Transverse colon (tissue), 4 donors: Measurements from ENCODE around the gene CLCNKA. TPM values are rescaled to one million over a fixed set of nuclear protein-coding genes. Genes with fewer than 3 reads are reported as not detected.

Source experiments
- DNase-seq: peaks from one replicate; pipeline ENCODE4 v3.0.0-alpha.2; 2019
- H3K27ac ChIP-seq, 4 donors: fragments of 200-600 bp; sonication (generic); 2 replicates each; pipeline ENCODE4 v1.5.1; 2016 to 2018; ENCODE audit warnings: inconsistent platforms in 4 of 4
- H3K27me3 ChIP-seq: fragments of 200-600 bp; sonication (generic); 2 replicates; pipeline ENCODE4 v1.5.1; 2017; ENCODE audit warnings: inconsistent platforms
- H3K36me3 ChIP-seq, 4 donors: fragments of 200-600 bp; sonication (generic); 2 replicates each; pipeline ENCODE4 v1.5.1; 2017 to 2019; ENCODE audit warnings: inconsistent platforms in 4 of 4
- H3K4me1 ChIP-seq, 4 donors: fragments of 200-600 bp; sonication (generic); 2 replicates each; pipeline ENCODE4 v1.5.1; 2017 to 2020; ENCODE audit warnings: inconsistent platforms in 4 of 4
- H3K4me3 ChIP-seq, 4 donors: fragments of 200-600 bp; sonication (generic); 1 replicate in 1 of 4; 2 replicates in 3 of 4; pipeline versions ENCODE4 v1.5.1 to v1.6.1; 2017 to 2019; ENCODE audit warnings: inconsistent platforms in 4 of 4
- H3K9me3 ChIP-seq, 2 donors: fragments of 200-600 bp; sonication (generic); 2 replicates each; pipeline ENCODE4 v1.5.1; 2017 to 2019; ENCODE audit warnings: inconsistent platforms in 2 of 2
- EP300 ChIP-seq: sonication (generic); formaldehyde crosslinking; IDR thresholded peaks from one replicate; pipeline ENCODE4 v1.6.1; 2017; ENCODE audit warnings: antibody characterized with exemption, low read depth
- POLR2A ChIP-seq: fragments of 450-650 bp; IDR thresholded peaks from one replicate; pipeline ENCODE4 v1.6.1; 2016; ENCODE audit warnings: antibody characterized with exemption, mild to moderate bottlenecking, moderate library complexity
- POLR2AphosphoS5 ChIP-seq, 3 donors: sonication (generic); formaldehyde crosslinking; IDR thresholded peaks; one replicate each; pipeline ENCODE4 v1.6.1; 2016; ENCODE audit warnings: antibody characterized with exemption in 3 of 3
- WGBS, 2 donors: methylation state at CpG; one replicate each; pipeline ENCODE4 v1.1.5; 2018; ENCODE audit warnings: low coverage in 1 of 2; 5-methylcytosine and 5-hydroxymethylcytosine counted together
- in situ Hi-C, 4 donors: fragments of 200-750 bp; cut with MboI; loops; one replicate each; pipeline versions ENCODE4 v1.15.0 to v1.15.1; 2017; ENCODE audit warnings: low sequenced_read_pairs in 3 of 4, low pct_ligation_motif_present in 1 of 4, low pct_unique_long_range_greater_than_20kb in 1 of 4
- intact Hi-C: fragments of 100-400 bp; cut with DNase I; formaldehyde crosslinking; loops from one replicate; pipeline ENCODE4 v1.15.1; 2023; ENCODE audit warnings: low total_unique reads
- total RNA-seq, 4 donors: library from RNA; depleted of rRNA; stranded (reverse); fragments of >200 nt; gene quantifications; one replicate each; pipeline ENCODE4 v1.1.0, GENCODE V29; 2016
- TF ChIP-seq, protein P1 (sequence below), 5 experiments: fragments of 200-600 bp in 3 of 5; fragments of 450-650 bp in 2 of 5; sonication (generic) in 3 of 5; IDR thresholded peaks; 1 replicate in 2 of 5; 2 replicates in 3 of 5; pipeline ENCODE4 v1.5.1; 2016 to 2017; ENCODE audit warnings: antibody characterized with exemption in 5 of 5, inconsistent platforms in 3 of 5, mild to moderate bottlenecking in 2 of 5, moderate library complexity in 1 of 5

The CLCNKA gene
- total RNA-seq, 4 donors from 2014 or later = 0.68 to 21.7 (median 0.79) TPM; not detected in 1

DNA sequence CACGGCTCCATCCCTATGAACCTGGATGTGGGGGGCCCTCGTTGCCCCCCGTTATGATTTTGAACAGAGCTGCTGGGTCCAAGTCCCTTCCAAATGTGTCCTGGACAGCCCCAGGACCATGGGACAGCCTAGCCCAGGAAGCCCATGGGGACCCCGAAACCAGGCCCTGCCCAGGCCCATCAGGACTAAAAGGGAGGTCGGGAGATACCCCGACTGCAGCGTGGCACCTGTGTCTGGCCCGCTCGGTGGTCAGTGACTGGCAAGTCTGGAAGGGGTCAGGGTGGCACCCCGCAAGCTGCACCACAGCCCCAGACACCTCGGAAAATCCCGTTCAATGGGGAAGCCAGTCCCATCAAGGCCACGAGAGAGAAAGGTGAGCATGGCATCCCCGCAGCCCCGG is 28.2 kb upstream of the CLCNKA start:
- intact Hi-C loops = loop anchor here (10.0 kb wide), 1 partner anchor 179 kb away; no protein-coding TSS in a partner anchor
- 85% methylated on average over 4 to 13 of the region's 15 CpGs for WGBS, 2 donors
- Histone ChIP-seq H3K27ac (no peak overlapping the region), H3K9me3 (no peaks in the 10 kb centered on the region), H3K36me3 (no peaks in the 10 kb centered on the region), H3K4me3 (no peak overlapping the region), H3K27me3 (no peaks in the 10 kb centered on the region), H3K4me1 (no peaks in the 10 kb centered on the region)
- DNase-seq = no peak
- TF ChIP-seq POLR2A = no peak
- TF ChIP-seq, protein P1, sequence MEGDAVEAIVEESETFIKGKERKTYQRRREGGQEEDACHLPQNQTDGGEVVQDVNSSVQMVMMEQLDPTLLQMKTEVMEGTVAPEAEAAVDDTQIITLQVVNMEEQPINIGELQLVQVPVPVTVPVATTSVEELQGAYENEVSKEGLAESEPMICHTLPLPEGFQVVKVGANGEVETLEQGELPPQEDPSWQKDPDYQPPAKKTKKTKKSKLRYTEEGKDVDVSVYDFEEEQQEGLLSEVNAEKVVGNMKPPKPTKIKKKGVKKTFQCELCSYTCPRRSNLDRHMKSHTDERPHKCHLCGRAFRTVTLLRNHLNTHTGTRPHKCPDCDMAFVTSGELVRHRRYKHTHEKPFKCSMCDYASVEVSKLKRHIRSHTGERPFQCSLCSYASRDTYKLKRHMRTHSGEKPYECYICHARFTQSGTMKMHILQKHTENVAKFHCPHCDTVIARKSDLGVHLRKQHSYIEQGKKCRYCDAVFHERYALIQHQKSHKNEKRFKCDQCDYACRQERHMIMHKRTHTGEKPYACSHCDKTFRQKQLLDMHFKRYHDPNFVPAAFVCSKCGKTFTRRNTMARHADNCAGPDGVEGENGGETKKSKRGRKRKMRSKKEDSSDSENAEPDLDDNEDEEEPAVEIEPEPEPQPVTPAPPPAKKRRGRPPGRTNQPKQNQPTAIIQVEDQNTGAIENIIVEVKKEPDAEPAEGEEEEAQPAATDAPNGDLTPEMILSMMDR (IDR thresholded peaks at IDR 0.05) = no peak
- no peak for TF ChIP-seq POLR2AphosphoS5 (IDR thresholded peaks at IDR 0.05)
- in situ Hi-C loops = loop anchor here in 2 of 4 donors (25.0 kb wide), 1 partner anchor 181 kb away; the partner anchor contains the start of gene UQCRHL (in 2 of the 2)

- in situ Hi-C loops = loop anchor here in 2 of 4 donors (25.0 kb wide), 1 partner anchor 182 kb away; the partner anchor contains the start of gene UQCRHL (in 2 of the 2)
- Histone ChIP-seq H3K27ac (no peak overlapping the region), H3K4me3 (no peak overlapping the region), H3K36me3 (no peaks in the 10 kb centered on the region), H3K9me3 (no peaks in the 10 kb centered on the region), H3K4me1 (no peaks in the 10 kb centered on the region), H3K27me3 (no peaks in the 10 kb centered on the region)
- intact Hi-C loops = loop anchor here (10.0 kb wide), 1 partner anchor 179 kb away; no protein-coding TSS in a partner anchor
- TF ChIP-seq EP300 (no peak), POLR2A (no peak), POLR2AphosphoS5 (IDR thresholded peaks at IDR 0.05) (no peak)
- TF ChIP-seq, protein P1 (IDR thresholded peaks at IDR 0.05) = no peak
- 94% methylated on average over 8 of the region's 10 CpGs; no CpG with 5 or more reads in 1 of the 2 donors for WGBS, 2 donors
- no peak for DNase-seq
Measured at GRCh38 chr1:15994081-15994480, 27.8 kb upstream of the CLCNKA start.

DNA sequence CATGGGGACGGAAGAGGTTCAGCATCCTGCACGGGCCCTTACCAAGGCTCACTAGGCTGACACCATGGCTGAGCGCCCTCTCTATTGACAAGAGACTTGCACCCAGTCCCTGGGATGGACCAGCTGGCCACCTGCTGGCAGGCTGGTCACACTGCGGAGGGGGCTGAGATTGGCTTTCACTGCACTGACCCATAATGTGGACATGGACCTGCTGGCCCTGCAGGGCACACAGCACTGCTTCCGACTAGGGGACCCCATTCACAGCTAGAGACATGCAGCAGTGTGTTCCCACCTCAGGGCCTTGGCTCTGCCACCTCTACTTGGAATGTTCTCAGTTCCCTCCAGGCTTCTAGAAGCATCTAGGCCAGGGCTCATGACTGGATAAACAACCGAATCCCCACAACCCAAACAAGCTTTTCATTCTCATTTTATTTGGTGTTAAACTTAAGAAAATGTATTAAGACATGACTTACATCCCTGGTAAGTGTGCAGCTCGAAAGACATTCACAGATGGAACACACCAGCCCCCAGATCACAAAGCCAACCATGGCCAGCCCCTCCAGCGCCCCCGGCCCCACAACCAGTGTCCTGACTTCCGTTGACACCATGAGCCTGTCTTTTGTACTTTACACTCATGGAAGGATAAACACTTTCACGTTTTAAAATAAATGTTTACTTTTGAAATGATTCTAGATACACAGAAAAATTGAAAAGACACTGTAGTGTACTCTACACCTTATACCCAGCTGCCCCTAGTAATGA is 27.1 kb upstream of the CLCNKA start:
- no peaks in the 10 kb centered on the region for H3K27me3 ChIP-seq
- 43 to 63% methylated on average over 5 to 11 of the region's 11 CpGs for WGBS, 2 donors
- no peaks in the 10 kb centered on the region for H3K36me3 ChIP-seq
- no peak overlapping the region for H3K27ac ChIP-seq
- no peak overlapping the region for H3K4me3 ChIP-seq
- intact Hi-C loops = loop anchor here (10.0 kb wide), 1 partner anchor 180 kb away; no protein-coding TSS in a partner anchor
- DNase-seq = peak; percentile 63
- in situ Hi-C loops = loop anchor here in 2 of 4 donors (25.0 kb wide), 1 partner anchor 182 kb away; the partner anchor contains the start of gene UQCRHL (in 2 of the 2)
- TF ChIP-seq, protein P1 (IDR thresholded peaks at IDR 0.05) = peak; percentile 68 to 83 (median 79)
- no peak for TF ChIP-seq POLR2AphosphoS5 (IDR thresholded peaks at IDR 0.05)
- H3K9me3 ChIP-seq = no peaks in the 10 kb centered on the region
- no peaks in the 10 kb centered on the region for H3K4me1 ChIP-seq

DNA sequence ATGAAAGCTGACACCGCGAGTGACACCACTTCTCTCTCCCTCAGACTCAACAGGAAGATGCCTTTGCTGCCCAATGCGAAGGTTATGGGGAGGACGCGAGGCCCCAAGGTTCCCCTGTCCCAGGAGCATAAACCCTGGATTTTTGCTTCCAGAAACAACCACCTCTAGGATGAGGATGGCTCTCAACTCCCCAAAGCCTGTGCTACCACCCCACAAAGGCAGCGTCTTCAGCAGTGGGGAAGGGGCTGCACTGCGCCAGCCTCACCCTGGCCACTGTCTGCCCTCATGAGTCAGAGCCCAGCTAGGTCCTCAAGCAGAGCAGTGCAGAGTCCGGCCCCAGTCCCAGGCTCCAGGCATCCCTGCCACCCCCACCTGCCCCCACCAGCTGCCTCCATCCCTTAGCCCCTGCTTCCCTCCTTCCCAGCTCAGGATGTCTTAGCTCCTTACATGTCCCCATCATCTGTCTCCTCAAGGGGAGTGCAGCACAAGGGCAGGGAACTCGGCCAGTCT is 24.7 kb upstream of the CLCNKA start:
- no peak for TF ChIP-seq POLR2A
- TF ChIP-seq EP300 = no peak
- TF ChIP-seq, protein P1 (IDR thresholded peaks at IDR 0.05) = no peak
- no peak for TF ChIP-seq POLR2AphosphoS5 (IDR thresholded peaks at IDR 0.05)
- DNase-seq = no peak
- in situ Hi-C loops = loop anchor here in 2 of 4 donors (25.0 kb wide), 1 partner anchor 185 kb away; the partner anchor contains the start of gene UQCRHL (in 2 of the 2)

More for the DNA sequence above, 24.7 kb upstream of the CLCNKA start:
- Histone ChIP-seq H3K27me3 (no peaks in the 10 kb centered on the region), H3K27ac (no peak overlapping the region), H3K36me3 (no peaks in the 10 kb centered on the region), H3K4me1 (no peaks in the 10 kb centered on the region), H3K9me3 (no peaks in the 10 kb centered on the region), H3K4me3 (no peak overlapping the region)
- intact Hi-C loops = loop anchor here (10.0 kb wide), 1 partner anchor 182 kb away; no protein-coding TSS in a partner anchor
- 50 to 84% methylated on average over 1 to 5 of the region's 9 CpGs for WGBS, 2 donors
